Measurements from ENCODE around the gene DDX28.

Gene DDX28

GRCh38 chr16:67988675-67989074 lies 34.4 kb downstream of the DDX28 start:
- no peak for TF ChIP-seq CTCF (IDR thresholded peaks at IDR 0.05; ENCODE audit: low read depth, low read length)
- H3K4me3 ChIP-seq (ENCODE audit: low read depth, low read length): no peak overlapping the region
- in situ Hi-C loops (cut with HindIII; ENCODE audit: low sequenced_read_pairs): no loop called here
- DNase-seq (ENCODE audit: low read depth, low spot score): no peak

DNA sequence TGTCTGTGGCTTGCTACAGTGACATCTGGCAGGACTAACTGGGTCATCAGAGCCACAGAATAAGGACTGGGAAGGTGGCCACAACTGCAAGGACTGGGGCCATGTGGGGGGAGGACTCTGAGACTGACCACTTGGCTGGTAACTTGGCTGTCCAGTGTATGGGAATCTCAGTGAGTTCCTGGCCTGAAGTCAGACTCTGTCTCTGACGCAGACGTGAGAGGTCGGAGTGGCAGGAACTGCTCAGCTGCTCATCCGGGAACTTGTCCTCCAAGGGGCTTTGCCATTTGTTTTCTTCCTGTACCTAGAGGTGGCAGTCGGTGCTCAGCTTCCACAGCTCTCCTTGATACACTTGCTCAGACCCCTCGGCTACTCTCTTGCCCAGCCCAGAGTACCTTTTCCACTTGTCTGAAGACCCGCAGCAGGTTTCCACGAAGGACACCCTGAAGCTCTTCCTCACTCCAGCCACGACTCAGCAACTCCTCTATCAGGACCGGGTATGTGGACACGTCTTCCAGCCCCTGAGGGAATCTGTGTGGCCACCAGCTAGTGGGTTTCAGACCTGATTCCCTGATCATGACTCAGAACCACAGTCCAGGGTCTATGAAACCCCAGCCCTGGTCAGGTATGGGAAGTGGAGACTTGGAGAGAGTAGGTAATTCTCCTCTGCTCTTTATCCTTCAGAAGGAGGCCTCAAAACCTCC lies 35.4 kb downstream of the DDX28 start:
- in situ Hi-C loops (cut with HindIII; ENCODE audit: low sequenced_read_pairs): no loop called here
- DNase-seq (ENCODE audit: low read depth, low spot score): no peak
- TF ChIP-seq CTCF (IDR thresholded peaks at IDR 0.05; ENCODE audit: low read depth, low read length): no peak
- H3K4me3 ChIP-seq (ENCODE audit: low read depth, low read length): no peak overlapping the region

DNA sequence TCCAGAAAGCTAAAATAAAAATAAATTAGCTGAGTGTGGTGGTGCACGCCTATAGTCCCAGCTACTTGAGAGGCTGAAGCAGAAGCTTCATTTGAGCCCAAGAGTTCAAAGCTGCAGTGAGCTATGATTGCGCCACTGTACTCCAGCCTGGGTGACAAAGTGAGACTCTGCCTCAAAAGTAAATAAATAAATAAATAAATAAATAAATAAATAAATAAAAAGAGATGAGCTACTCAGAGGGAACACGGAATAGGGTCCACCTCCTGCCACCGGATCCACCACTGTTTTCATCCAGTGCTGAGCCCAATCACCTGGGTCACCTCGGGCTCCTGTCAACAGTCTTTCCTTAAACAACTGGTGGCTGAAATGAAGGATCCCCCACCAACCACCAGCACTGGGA lies 36.1 kb downstream of the DDX28 start:
- DNase-seq (ENCODE audit: low read depth, low spot score): no peak
- TF ChIP-seq CTCF (IDR thresholded peaks at IDR 0.05; ENCODE audit: low read depth, low read length): no peak
- in situ Hi-C loops (cut with HindIII; ENCODE audit: low sequenced_read_pairs): no loop called here
- H3K4me3 ChIP-seq (ENCODE audit: low read depth, low read length): no peak overlapping the region

DNA sequence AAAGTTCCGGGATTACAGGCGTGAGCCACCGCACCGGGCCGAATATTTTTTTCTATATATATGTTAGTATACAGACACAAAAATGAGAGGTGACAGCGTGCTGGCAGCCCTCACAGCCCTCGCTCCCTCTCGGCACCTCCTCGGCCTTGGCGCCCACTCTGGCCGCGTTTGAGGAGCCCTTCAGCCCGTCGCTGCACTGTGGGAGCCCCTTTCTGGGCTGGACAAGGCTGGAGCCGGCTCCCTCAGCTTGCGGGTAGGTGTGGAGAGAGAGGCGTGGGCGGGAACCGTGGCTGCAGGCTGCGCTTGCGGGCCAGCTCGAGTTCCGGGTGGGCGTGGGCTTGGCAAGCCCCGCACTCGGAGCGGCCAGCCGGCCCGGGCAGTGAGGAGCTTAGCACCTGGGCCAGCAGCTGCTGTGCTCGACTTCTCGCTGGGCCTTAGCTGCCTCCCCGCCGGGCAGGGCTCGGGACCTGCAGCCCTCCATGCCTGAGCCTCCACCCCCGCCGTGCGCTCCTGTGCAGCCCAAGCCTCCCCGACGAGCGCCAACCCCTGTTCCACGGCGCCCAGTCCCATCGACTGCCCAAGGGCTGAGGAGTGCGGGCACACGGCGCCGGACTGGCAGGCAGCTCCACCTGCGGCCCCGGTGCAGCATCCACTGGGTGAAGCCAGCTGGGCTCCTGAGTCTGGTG lies 40.9 kb downstream of the DDX28 start:
- no peak for TF ChIP-seq CTCF (IDR thresholded peaks at IDR 0.05; ENCODE audit: low read depth, low read length)
- DNase-seq (ENCODE audit: low read depth, low spot score): no peak
- no peak overlapping the region for H3K4me3 ChIP-seq (ENCODE audit: low read depth, low read length)
- in situ Hi-C loops (cut with HindIII; ENCODE audit: low sequenced_read_pairs): no loop called here

- TF ChIP-seq CTCF (IDR thresholded peaks at IDR 0.05; ENCODE audit: low read depth, low read length): peak; percentile 38
- in situ Hi-C loops (cut with HindIII; ENCODE audit: low sequenced_read_pairs): no loop called here
- H3K4me3 ChIP-seq (ENCODE audit: low read depth, low read length): no peak within 1 kb of the TSS
- no peak for DNase-seq (ENCODE audit: low read depth, low spot score)
These were observed 42.9 kb downstream of the DDX28 start, which contains the start of gene DPEP3 for GRCh38 chr16:67979955-67980678. Gene DPEP3, minus strand, starts transcription at chr16:67980499. Its CDS starts 119 bp downstream, at chr16:67980380.

DNA sequence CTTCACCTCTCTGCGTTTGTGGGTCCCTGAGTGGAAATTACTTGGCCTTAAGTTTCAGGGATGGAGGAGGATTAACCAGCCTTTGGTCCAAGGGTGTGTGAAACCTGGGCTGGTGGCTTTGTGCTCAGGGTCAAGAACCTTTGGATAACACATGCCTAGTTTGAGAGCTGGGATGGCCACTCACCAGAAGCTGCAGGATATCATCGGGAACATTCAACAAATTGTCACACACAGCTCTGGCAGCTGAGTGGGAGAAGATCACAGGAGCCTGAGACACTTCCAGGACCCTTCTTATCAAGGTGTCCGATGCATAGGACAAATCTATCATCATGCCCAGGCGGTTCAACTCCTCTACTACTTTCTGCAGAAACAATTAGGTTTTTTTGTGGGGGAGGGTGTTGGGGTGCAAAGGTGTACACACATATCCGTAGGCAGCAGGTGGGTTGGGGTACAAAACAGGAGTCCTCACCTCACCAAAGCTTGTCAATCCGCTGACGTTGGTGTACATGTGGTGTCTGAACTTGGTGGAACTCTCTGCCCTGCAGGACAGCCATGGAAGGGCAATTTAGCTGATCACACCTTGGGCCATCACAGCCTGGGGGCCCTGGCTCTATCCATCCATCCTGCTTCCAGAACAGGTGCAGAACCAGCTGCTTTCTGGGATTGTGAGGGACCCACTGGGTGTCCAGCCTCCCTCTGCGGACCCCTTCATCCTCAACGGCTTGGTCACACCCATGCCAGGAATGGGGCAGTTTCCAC lies 45.4 kb downstream of the DDX28 start:
- no peak for DNase-seq (ENCODE audit: low read depth, low spot score)
- in situ Hi-C loops (cut with HindIII; ENCODE audit: low sequenced_read_pairs): no loop called here
- no peak overlapping the region for H3K4me3 ChIP-seq (ENCODE audit: low read depth, low read length)
- TF ChIP-seq CTCF (IDR thresholded peaks at IDR 0.05; ENCODE audit: low read depth, low read length): no peak
